HG02610 (cell line): ENCODE results near the gene USP27X.
A peak's percentile ranks its signal among the peaks of the same experiment; 100 is the strongest.

Experiments used
- ATAC-seq: cut with Tn5 transposase; IDR thresholded peaks from one replicate; pipeline ENCODE4 v1.9.1; 2021; ENCODE audit warnings: mild to moderate bottlenecking, moderate library complexity; ENCODE audit not compliant: unreplicated experiment

The USP27X gene

DNA sequence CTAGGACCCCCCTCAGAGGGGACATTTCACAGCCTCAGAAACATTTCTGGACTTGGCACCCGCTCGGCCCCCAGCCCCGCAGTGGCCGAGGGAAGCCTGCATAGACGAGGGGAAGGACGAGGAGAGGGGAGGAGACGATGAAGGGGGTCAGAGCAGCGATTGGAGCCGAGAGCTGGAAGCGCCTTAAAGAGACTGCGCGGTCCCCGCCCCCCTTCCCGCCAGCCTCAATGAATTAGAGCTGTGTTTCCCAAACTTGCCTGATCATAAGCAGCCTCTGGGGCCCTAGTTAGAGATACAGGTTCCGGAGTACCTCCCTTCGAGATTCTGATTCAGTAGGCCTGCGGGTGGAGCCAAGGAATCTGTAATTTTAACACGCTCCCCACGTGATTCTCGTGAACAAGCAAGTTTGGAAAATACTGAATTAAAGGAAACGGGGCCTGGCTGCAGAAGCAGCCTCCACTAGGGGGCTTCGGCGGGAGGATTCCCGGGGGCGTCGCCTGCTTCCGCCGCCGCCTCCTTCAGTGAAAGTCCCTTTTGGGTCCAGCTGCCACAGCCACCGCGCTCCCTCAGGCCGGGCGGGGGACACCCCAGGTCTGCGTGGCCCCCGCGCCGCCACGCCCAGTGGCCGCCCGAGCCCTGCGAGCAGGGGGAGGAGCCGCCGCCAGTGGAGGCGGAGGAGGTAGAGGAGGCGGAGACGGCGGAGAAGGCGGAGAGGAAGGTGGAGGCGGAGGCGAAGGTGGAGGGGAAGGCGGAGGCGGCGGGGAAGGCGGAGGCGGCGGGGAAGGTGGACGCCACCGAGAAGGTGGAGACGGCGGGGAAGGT lies at the start of gene USP27X:
Gene USP27X (plus strand): TSS at position 651 of the 822 bp plus-strand sequence. CDS start 824 bp downstream, outside the sequence.
- ATAC-seq = peak; percentile 96

DNA sequence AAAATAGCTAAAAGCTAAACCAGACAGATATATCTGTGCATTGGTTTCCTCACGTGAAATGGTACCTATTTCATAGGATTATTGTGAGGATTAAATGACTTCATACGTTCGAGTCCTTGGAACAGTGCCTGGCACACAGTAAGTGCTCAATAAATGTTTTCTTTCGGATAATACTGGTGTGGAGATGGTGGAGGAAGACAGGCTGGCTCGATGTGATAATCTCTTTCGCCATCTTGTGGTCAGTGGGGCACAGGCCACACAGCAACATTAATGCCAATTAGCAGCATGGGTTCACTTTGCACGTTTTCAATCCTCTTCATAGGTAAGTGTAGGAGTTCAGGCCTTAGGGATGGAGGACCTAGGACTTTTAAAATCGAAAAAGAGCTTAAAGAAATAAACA lies 40.9 kb upstream of the USP27X start:
- no peak for ATAC-seq

DNA sequence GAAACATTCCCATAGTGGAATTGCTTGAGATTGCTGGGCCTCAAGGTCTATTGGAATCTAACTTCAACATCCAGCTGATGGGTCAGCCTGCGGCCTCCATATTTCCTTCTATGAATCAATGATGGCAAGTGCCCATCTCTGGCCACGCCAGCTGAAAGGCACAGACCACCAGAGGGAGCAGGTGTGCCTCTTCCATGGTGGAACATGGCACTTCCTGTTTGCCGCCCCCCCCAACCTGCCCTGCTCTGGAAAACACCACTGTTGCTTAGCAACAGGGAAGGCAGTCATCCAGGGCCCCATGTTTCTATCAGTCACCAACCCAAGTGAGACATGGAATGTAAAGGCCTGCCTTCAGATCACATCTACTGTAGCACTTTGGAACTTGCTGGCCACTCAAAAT lies 38.6 kb upstream of the USP27X start:
- ATAC-seq = peak; percentile 74

DNA sequence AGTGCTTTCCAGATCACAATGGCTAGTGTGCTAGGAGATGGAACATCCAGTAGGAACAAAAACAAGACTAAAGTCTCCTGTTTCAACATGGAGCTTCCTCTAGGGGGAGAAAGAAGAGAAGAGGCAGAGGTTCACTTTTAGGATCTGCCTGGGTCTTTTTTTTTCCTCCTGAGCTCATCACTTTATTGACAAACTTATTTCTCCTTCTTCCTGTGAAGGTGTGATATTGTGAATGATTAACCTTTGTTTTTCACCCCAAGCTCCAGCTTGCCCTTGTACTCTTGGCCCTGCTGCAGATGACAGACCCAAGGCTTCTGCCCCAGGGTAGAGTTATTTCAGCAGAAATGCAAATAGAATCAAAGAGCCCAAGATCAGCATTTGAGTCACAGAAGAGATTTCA lies 36.7 kb upstream of the USP27X start:
- ATAC-seq = no peak

DNA sequence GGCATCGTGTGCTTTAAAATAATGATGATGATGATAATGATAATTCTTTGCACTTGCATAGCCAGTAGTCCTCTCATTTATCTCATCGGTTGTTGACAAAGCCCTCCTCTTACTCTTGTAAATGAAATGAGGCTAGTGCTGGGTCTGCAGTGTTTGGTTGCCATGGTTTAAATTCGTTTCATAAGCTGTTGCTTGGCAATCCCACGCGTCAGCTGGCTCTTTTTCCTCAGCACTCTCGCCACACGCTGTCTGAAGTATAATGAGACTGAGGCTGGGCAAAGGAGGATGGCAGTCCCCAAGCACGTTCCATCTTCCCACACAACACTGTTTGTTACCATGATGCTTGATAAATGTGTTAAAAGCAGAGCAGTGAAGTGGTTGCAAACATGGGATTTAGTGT lies 34.7 kb upstream of the USP27X start:
- ATAC-seq = no peak

DNA sequence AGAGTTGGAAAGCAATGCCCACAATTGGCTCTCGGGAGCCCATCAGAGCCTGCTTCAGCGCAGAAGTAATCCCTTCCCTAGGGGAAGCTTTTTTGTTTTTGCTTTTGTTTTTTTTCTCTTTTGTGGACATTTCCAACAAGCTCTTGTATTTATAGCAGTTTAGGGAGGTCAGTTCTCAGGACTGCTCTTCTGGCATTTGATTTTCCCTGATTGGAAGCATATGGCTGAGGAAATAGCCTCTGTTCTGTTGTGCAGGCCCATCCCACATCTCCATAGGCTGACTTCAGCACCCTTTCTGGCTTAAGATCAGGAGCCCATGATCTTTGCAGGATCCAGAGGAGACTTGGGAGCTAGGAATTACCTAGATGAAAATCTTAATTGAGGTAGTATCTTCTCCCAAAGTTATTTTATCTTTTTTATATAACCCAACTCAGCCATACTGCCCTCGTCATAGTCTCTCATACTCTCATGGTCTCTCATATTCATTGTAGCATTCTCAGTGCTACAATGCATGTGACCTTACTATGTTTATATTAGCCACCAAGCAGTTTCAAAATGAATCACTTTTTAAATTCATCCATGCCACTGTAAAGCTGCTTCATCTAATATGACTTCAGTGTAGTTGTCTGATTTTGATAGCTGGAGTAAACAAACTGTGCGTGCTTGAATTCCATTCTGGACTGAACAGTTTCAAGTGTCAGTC lies 33.4 kb upstream of the USP27X start:
- peak; percentile 44 for ATAC-seq

DNA sequence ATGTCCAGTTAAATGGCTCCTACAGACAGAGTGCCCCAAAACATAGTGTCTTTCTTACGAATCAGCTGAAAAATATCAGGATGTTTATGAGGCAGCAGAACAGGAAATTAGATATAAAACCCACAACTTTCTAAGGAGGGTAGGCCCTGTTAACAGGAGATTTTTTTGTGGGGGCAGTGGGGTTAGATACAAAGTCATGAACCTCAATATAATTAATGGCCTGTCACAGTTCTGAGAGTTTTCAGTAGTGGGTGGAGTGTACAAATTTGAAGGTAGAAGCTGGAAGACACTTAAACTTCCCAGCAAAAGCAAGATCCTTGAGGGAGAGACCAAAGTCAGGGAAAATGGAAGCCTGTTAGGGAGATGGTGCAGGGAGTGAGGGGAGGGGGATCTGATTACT lies 32.8 kb upstream of the USP27X start:
- no peak for ATAC-seq

DNA sequence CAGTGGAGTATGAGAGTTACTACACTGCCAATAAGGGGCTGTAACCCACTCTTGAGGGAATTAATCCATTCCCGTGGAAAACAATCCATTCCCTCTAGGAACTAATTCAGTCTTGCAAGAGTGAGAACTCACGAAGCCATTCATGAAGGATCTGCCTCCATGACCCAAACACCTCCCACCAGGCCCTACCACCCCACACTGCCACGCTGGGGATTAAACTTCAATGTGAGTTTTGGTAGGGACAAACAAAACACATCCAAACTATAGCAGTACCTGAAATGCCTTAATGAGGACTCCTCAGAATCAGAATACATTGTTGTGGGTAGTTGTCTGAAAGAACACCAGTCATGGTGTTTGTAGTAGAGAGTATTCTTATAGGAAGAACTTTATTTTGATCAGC lies 31.0 kb upstream of the USP27X start:
- ATAC-seq = no peak

DNA sequence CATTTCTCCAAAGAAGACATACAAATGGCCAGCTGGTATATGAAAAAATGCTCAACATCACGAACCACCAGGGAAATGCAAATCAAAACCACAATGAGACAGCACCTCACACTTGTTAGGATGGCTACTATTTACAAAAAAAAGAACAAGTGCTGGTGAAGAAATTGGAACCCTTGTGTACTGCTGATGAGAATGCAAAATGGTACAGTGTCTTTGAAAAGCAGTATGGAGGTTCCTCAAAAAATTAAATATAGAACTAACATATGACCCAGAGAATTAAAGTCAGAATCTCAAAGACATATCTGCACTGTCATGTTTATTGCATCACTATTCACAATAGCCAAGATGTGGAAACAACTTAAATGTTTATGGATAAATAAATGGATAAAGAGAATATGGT lies 29.3 kb upstream of the USP27X start:
- no peak for ATAC-seq

DNA sequence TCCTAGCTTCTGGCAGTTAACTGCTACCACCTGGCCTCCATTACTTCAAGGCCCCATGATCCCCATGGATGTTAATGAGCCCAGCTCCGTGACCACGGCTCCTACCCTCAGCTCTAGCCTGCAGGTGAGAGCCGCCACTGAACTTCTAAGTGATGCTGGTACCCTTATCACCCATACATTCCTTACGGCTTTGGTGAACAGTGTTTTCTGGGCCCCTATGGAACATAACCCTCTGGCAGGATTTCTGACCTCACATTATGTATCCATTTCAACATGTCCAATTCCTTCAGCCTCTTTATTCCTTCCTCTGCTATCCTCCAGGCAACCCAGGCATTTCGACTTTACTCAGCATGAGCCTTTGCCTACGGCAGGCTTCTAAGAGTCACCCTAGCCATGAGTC lies 25.6 kb upstream of the USP27X start:
- no peak for ATAC-seq

DNA sequence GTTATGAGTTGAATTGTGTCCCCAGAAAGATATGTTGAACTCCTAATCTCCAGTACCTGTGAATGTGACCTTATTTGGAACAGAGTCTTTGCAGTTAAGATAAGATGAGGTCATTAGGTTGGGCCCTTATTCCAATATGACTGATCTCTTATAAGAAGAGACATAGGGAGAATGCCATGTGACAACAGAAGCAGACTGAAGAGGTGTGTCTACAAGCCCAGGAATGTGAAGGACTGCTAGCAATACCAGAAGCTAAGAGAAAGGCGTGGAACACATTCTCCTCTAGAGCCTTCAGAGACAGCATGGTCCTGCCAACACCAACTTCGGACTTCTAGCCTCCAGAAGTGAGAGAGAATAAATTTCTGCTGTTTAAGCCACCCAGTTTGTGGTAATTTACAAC lies 22.5 kb upstream of the USP27X start:
- no peak for ATAC-seq

DNA sequence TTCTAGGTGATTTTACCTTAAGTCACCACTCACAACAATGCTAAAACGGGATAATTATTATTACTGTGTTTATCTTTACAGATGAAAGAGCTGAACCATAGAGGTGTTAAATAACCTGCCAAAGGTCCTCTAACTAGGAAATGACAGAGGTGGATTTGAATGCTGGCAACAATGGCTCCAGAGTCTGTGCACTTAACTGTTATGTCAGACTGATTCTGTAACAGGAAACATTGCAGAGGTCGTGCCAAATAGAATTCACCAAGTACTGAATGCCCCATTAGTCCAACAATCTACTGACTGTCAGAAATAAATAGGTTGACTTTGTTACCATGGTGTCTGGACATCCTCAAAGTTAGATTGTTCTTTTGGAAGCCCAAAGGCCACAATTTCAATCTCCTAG lies 20.9 kb upstream of the USP27X start:
- ATAC-seq = no peak

DNA sequence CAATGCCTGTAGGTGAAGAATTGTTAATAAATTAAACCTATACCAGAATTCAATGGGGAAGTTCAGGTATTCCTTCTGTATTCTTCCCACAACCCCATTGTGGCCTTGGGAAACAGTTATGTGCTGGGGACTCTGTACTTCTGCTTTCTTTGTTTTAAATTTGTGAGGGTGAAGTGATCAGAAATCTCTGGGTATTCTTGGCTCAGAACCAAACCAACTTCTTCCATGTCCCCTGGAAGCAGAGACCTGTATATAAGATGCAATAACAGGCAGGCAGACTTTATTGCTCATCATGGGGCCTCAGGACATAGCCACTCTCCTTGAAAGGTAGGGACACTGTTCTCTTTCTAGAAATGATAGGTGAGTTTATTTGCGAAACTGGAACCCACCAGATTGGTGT lies 19.8 kb upstream of the USP27X start:
- ATAC-seq = no peak

DNA sequence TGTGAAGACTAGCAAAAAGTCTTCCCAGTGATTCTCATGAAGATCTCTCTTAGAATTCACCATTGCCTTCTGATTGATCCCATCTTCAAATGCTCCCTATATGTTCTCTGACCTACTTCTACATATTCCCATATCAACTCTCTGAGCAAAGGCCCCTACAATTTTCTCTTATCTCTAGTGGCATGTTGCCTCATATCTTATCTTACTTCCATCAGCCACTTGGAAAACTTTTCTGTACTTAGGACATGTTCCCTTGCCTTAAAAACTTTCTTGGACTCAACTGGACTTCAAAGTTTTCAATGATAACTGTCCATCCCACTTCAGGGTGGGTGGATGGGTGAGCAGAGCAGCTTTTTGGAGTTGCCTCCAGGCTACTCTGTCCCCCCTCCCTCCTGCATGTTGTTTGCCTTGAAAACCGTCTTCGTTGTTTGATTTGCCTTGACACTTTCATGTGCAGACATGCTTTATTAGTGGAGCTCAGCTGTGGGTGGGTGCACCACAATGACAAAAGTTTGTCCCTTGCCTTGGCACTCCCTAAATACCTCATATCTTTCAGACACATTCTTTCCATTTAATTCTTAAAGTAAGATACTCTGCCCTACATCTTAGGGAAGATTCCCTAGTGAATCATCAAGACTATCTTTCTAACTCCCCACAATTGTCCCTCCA lies 18.3 kb upstream of the USP27X start:
- ATAC-seq = no peak

DNA sequence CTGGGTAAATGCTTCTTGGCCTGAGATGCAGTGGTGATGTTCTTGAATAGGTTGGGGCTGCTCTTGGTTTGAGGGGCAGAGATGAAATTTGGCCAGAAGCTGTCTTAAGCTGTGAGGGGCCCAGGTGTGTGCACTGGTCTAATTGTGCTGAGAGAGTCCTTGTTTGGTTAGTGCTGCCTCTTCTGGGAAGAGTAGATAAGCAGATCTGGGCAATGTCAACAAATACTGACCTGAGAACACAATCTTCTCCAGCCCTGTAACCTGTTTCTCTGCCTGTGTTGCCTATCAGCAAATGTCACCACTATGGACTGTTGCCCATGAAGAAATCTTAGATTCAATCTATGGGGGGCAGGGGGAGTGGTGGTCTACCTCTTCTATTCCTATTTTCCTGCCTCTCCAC lies 17.2 kb upstream of the USP27X start:
- ATAC-seq = no peak

DNA sequence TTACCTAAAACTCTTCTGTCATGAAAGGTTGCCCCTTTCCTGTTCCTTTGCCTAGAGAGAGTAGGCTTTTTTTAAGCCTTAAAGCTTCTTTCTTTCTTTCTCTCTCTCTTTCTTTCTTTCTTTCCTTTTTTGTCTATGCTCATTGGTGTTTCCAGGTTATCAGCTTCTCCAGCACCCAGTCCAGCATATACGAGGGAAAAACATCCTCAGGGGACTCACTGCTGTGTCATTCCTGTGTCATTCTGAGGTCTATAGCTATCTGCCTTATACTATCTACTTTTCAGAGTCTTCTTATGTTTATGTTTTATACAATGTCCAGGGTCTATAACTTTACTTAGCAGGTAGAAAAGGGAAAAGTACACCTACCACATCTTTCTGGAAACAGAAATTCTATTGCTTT lies 10.5 kb upstream of the USP27X start:
- ATAC-seq = no peak

DNA sequence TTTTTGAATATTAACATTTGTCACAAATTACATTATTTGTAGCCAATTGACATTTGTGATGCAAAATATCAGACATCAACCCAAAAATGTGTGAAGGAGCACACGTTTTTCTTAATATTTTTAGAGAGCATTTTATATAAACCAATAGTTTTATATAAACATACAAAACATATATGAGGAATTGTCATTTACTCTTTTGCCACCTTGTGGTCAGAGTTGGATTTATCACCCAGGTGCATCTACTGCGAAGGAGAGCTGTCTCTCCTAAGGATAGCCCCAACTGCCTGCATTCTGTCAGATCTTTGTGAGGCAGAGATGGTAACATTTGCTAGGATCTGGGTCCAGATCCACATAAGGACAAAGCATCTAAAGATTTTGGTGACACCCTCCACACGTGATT lies 2.5 kb upstream of the USP27X start:
- no peak for ATAC-seq

DNA sequence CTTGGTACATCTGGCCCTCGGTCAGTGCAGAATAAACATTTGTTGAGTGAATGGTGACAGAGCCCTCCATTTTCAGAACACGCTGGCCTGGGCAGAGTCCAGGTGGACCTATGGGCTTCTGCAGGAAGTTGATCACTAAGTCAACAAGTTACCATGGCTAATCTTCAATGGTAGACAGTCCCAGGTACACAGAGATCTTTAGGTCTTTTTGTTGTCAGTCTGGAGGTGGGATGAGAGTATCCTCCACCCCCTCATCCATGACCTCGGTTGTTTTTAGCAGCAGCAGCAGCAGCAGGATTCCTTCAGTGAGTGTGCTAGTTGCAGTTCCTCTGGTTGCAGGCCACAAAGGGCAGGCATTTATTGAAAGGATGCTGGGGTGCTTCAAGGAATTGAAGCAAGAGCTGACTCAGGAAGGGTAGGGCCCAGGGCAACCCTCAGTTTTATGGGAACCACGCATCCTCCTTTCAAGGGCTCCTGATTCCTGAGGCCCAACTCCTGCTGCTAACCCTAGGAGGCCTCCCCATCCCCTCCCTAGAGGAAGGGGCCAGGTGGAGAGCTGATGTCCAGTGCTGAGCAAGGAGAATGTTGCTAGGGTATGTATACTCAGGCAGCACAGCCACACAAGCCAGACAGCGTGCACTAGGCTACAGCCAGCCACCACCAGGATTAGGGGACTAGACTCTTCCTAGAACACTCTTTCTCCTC lies 1.7 kb upstream of the USP27X start:
- ATAC-seq = no peak

DNA sequence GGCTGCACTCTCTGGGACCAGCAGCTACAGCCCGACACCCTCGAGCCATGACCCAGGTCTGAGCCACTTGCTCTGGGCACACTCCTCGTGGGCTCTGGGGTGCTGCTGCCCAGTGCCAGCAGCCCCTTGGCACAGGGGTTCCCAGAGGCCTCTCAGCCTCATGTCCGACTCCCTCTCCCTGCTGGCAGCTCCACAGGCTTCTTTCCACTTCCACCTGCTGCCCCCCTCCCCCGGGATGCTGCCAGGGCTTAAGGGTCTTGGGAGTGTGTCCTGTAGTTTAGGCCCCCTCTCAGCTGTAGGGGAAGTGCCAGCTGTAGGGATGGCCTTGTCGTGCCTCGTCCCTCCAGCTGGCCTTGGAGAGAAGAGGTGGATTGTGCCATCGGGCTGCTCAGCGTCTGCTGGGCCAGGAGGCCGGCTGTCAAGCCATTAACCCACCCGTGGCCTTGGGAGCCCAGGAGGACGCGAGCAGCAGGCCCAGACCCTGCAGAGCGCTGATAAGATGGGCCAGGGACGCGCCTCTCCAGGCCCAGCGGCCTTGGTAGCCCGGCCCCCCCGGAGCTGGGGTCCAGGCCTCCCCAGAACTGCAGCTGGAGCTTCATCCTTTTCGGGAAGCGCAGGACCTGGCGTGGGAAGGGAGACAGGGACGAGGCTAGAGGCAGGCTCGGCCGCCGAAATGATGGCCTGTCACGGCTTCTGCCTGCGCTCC lies 1.0 kb upstream of the USP27X start:
- no peak for ATAC-seq

DNA sequence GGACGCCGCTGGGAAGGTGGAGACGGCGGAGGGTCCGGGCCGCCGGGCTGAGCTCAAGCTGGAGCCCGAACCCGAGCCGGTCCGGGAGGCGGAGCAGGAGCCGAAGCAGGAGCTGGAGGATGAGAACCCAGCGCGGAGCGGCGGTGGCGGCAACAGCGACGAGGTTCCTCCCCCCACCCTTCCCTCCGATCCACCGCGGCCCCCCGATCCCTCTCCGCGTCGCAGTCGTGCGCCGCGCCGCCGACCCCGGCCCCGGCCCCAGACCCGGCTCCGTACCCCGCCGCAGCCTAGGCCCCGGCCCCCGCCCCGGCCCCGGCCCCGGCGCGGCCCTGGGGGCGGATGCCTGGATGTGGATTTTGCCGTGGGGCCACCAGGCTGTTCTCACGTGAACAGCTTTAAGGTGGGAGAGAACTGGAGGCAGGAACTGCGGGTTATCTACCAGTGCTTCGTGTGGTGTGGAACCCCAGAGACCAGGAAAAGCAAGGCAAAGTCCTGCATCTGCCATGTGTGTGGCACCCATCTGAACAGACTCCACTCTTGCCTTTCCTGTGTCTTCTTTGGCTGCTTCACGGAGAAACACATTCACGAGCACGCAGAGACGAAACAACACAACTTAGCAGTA lies 483 bp downstream of the USP27X start:
- ATAC-seq = peak; percentile 2
